HG03575 (cell line): ENCODE results near the gene CERCAM.
"Not testable (repeated sequence)": the region's sequence is repeated elsewhere in the genome, so short reads cannot be mapped to it uniquely, and the experiment has no call there.

Experiments used
- ATAC-seq: cut with Tn5 transposase; IDR thresholded peaks from one replicate; pipeline ENCODE4 v1.9.1; 2021; ENCODE audit not compliant: unreplicated experiment, insufficient number of reproducible peaks, low FRiP score; ENCODE audit errors: extremely low read depth

Gene CERCAM

GRCh38 chr9:128392302-128393144 lies 28.1 kb upstream of the CERCAM start:
- ATAC-seq = no peak

GRCh38 chr9:128393145-128393775 lies 27.4 kb upstream of the CERCAM start:
- ATAC-seq = no peak

DNA sequence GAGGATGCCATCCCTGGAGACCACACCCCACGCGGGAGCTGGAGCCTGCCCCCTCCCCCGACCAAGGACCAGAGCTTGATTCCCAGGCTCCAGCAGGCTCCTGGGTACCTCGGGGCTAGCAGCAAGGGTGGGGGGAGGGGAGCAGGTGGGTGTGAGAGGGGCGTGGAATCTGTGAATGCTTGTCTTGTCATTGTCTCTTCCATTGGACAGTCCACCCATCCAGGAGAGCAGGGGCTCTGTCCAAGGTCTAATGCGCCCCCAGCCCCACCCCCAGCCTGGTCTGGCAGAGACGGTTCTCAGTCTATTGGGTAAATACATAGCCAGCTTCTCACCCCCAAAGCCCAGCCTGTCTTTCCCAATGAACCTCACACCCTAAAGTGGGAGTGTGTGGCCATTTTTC lies 26.7 kb upstream of the CERCAM start:
- no peak for ATAC-seq

DNA sequence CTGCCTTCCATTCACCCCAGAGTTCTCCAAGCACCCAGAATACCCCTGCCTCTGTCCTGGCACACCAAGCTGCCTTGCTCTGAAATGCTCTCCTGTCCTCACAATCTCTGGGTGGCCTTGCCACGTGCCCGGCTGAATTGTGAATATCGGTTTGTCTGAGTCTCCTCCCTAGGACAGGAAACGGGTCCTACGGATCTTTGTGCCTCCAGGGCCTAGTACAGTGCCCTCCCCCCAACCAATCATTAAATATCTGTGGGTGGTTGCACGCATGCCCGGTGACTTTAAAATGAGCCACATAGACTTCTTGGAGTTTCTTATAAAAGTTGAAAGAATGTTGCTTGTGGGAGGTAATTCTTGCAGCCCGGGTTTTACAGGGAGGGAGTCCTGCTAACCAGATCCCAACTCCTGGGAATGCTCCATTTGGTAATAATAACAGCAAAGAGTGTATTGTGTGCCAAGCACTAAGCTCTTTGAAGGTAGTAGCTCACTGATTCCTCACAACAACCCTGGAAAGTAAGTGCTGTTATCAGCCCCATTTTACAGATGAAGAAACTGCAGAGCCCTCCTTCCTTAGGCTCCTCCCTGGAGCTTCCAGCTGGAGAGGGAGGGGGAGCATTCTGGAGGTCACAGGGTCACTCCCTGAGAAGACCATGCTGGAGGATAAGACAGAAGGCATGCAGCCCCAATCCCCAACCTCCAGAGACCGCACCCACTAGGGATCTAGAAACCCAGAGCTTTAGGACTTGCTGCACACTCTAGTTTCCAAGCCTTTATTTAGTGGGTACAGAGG lies 26.1 kb upstream of the CERCAM start:
- ATAC-seq = no peak

DNA sequence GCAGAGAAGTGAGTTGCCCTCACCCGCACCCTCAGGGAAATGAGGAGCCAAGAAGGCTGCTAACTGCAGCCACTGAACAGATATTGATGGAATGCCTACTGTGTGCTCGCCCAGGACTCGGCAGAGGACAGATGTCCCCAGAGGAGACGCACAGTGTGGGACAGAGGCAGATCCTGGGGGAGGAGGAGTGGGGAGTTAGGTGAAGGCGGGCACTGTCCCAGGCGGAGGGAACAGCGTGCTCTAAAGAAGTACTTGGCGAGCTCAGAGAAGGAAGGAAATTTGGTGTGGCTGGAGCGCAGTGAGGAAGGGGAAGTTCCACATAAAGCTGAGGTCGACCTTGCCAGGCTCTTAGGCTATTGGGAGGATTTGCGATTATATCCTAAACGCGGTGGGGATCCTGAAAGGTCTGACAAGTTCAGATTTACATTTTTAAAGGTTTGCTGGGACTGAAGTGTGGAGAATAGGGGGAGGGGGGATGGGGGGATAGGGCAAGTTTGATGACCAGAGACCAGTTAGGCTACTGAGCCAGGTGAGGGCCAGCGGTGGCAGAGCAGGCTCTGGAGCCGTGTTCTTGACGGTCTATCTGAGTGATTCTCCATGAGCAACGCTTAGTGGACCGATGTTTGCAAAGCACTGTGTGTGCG lies 23.6 kb upstream of the CERCAM start:
- ATAC-seq = no peak

- no peak for ATAC-seq
Measured at GRCh38 chr9:128397831-128398230, 22.8 kb upstream of the CERCAM start.

- ATAC-seq = no peak
Measured at GRCh38 chr9:128399861-128400260, 20.8 kb upstream of the CERCAM start.

GRCh38 chr9:128404560-128404959 lies 16.1 kb upstream of the CERCAM start:
- no peak for ATAC-seq

DNA sequence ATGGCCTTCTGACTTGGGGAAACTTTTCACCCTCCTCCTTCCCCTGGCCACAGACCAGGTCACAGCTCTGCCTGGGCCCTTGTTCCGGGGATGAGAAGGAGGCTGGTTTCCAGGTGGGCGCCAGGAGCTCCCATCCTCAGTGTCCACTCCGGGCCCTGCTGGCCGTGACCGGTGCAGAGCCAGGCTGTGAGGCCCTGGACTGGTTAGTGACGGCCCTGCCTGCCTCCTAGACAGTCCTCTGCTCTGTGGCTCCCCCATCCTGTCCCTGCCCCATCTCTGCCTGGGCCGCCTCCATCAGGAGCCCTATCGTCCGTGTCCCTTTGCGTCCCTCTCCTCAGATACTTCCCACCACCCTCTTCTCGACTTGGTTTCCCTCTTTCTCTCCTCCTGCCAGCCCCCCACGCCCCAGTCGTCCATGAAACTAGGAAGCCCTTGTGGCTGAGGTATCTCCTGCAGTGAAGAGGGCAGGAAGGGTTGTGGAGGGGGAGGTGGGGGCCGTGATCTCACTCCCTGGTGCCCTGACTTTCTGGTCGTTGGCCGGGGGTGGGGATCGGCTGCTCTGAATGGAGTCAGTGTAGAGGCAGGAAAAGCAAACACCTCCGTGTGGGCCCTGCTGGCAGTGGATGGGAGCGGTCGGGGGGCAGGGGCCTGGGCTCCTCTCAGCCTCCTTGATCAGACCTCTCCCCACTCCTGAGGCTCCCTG lies 15.4 kb upstream of the CERCAM start:
- no peak for ATAC-seq

DNA sequence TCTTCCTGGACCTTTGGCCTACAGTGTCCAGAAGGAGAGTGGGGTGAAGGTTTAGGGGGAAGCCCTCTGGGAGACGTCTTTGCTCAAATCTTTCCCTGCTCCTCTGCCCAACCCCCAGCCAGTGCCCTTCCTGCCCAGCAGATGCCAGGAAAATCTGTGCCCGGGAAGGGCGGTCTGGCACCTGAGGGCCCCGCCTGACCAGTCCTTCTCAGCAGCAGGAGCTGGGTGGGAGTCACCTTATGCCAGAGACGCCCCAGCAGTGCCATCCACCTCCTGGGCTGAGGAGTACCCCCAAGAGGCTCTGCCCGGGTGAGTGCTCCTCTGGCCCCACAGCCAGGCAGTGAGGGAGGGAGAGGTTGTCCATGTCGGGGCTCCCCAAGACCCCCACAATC lies 14.9 kb upstream of the CERCAM start:
- no peak for ATAC-seq

GRCh38 chr9:128406848-128407391 lies 13.7 kb upstream of the CERCAM start:
- ATAC-seq = no peak

DNA sequence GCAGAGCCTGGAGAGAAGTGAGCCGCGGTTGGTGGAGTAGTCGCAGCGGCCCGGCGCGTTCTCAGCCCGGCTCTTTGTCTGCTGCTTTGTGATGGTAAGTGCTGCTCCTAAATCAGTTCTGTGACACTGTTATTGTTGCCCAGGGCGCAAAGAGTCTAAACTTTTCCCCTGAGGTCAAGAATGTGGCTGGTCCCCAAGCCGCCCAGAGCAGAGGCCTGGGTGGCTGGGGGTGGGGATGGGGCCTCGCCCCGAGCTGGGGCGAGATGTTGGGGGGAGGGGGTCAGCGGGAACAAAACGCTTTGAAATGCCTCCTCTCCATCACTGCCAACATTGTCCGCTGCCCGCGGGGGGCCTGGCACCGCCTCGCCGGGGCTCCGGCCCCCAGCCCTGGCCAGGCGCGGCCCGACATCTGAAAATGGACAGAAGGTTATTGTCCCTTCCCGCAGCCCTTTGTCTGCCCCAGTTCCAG lies 11.7 kb upstream of the CERCAM start:
- ATAC-seq = no peak

- ATAC-seq = no peak
Measured at GRCh38 chr9:128409450-128409849, 11.2 kb upstream of the CERCAM start.

DNA sequence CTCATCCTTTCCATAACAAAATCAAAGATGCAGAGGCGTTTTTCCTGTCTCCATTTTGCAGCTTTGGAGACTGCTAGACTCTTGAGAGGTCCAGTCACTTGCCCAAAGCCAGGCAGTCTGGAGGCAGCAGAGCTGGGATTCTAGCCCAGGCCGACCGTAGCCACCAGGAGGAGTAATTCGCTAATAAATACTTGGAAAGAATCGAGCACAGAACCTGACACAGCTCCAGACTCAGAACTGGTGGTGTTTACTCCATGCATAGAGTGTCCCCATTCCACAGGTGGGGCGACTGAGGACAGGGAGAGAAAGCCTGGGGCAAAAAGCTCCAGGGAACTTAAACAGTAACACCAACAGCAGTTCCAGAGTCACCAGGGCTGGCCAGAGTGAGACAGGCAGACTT lies 10.7 kb upstream of the CERCAM start:
- no peak for ATAC-seq

- ATAC-seq = no peak
Measured at GRCh38 chr9:128411364-128412119, 9.1 kb upstream of the CERCAM start.

- ATAC-seq = no peak
Measured at GRCh38 chr9:128412120-128412790, 8.4 kb upstream of the CERCAM start.

DNA sequence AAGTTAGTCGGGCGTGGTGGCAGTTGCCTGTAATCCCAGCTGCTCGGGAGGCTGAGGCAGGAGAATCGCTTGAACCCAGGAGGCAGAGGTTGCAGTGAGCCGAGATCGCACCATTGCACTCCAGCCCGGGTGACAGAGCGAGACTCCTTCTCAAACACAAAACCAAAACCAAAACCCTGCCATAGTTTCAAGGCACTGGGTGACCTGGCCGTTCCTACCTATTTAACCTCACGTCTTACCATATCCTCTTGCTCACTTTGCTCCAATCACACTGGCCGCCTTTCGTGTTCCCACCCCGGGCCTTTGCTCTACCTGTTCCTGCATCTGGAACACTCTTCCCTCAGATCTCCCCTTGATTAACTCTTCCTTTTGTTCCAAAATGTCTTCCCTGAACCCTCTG lies 6.9 kb upstream of the CERCAM start:
- ATAC-seq = not testable (repeated sequence)
